DND-41 (cell line): Measurements from ENCODE around the gene AUTS2.

Source experiments
- ATAC-seq: fragments of 200-7000 bp; cut with Tn5 transposase; 3 replicates; pipeline ENCODE4 v1.9.1; 2021; ENCODE audit warnings: low read depth; ENCODE audit not compliant: insufficient read depth
- DNase-seq: peaks from one replicate; pipeline ENCODE4 v3.0.0-alpha.2; 2020
- H2AFZ ChIP-seq: 2 replicates; pipeline ENCODE4 v1.6.0; 2012; ENCODE audit warnings: low read depth, low read length
- H3K27ac ChIP-seq: 2 replicates; pipeline ENCODE4 v1.5.1; 2012; ENCODE audit warnings: low read length, inconsistent platforms
- H3K27me3 ChIP-seq: fragments of 200-600 bp; sonication (generic); 2 replicates; pipeline ENCODE4 v1.6.0; 2012; ENCODE audit warnings: low read length, mild to moderate bottlenecking, inconsistent platforms; ENCODE audit not compliant: insufficient read depth, poor library complexity
- H3K36me3 ChIP-seq: 2 replicates; pipeline ENCODE4 v1.5.1; 2012; ENCODE audit warnings: low read length, inconsistent platforms; ENCODE audit not compliant: insufficient read depth
- H3K4me1 ChIP-seq: 2 replicates; pipeline ENCODE4 v1.5.1; 2012; ENCODE audit warnings: mild to moderate bottlenecking, low read length; ENCODE audit not compliant: insufficient read depth
- H3K4me2 ChIP-seq: 2 replicates; pipeline ENCODE4 v1.6.0; 2012; ENCODE audit warnings: mild to moderate bottlenecking, moderate library complexity, low read length, inconsistent platforms; ENCODE audit not compliant: insufficient read depth
- H3K4me3 ChIP-seq, 2 experiments: fragments of 200-600 bp in 1 of 2; shearing (Covaris generic) in 1 of 2; 2 replicates each; pipeline ENCODE4 v1.5.1; 2012 to 2016; ENCODE audit warnings: inconsistent platforms in 2 of 2, low read length in 2 of 2, mild to moderate bottlenecking in 2 of 2, low read depth in 1 of 2, moderate library complexity in 1 of 2
- H3K79me2 ChIP-seq: 2 replicates; pipeline ENCODE4 v1.6.0; 2012; ENCODE audit warnings: low read length, inconsistent platforms; ENCODE audit not compliant: insufficient read depth
- H3K9ac ChIP-seq: 2 replicates; pipeline ENCODE4 v1.6.0; 2012; ENCODE audit warnings: low read depth, mild to moderate bottlenecking, inconsistent platforms, low read length, moderate library complexity
- H3K9me3 ChIP-seq: 2 replicates; pipeline ENCODE4 v1.5.1; 2012; ENCODE audit warnings: low read length, moderate library complexity, mild to moderate bottlenecking, inconsistent platforms; ENCODE audit not compliant: insufficient read depth, severe bottlenecking
- H4K20me1 ChIP-seq: 2 replicates; pipeline ENCODE4 v1.6.0; 2012; ENCODE audit warnings: low read length; ENCODE audit not compliant: insufficient read depth
- CTCF ChIP-seq: IDR thresholded peaks from 2 replicates; pipeline ENCODE4 v1.5.1; 2012; ENCODE audit warnings: borderline replicate concordance, low read length, moderate library complexity, mild to moderate bottlenecking; ENCODE audit not compliant: poor library complexity, severe bottlenecking; ENCODE audit errors: extremely low read depth
- EZH2 ChIP-seq: IDR thresholded peaks from 3 replicates; pipeline ENCODE4 v1.6.1; 2012; ENCODE audit warnings: borderline replicate concordance, low read depth, mild to moderate bottlenecking, moderate library complexity, low read length, inconsistent platforms; ENCODE audit not compliant: severe bottlenecking

AUTS2 gene

DNA sequence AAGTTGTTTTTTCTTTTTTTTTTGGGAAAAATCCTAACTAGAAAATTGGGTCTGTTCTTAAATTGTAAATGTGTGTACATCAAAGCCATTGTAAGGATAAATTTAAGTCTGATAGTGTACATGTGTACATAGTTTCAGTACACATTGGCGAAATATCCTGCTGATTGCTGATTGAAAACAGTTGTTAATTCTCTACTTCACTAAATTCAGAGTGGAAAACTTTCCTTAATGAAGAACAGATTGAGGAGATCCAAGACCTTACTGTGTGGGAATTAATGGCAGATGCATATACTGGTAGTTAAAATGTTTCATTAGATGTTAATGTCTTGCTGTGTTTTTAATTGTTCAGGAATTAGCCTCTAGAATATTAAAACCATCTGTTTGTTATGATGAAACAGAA, 506.0 kb downstream of the AUTS2 start:
- Histone ChIP-seq H3K4me3 (no peak overlapping the region), H4K20me1 (no peaks in the 10 kb centered on the region), H3K4me2 (no peak overlapping the region), H3K27ac (no peak overlapping the region), H3K9me3 (no peaks in the 10 kb centered on the region), H3K27me3 (no peaks in the 10 kb centered on the region), H2AFZ (no peak overlapping the region), H3K79me2 (no peaks in the 10 kb centered on the region; the same call in 1 of the 2 replicates), H3K36me3 (no peaks in the 10 kb centered on the region), H3K9ac (no peak overlapping the region), H3K4me1 (no peaks in the 10 kb centered on the region)
- no peak for DNase-seq
- ATAC-seq, result no peak
- TF ChIP-seq EZH2, result no peak
- TF ChIP-seq CTCF, result no peak

DNA sequence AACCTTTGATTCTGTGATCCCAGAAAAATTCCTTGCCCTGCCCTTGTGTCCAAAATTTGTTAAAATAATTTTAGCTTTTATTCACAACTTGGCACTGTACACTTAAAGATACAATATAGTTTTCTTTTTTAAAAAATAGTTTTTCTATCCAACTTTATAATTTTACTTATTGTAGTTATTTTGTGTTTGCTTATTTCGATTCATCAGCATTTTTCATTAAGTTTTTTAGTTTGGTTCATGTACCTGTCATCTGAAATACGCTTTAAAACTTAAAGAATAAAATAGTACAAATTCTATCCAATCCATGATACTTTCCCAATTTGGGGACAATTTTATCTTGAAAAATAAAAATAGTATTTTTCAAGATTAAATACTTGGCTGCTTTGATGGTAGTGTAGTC, 514.8 kb downstream of the AUTS2 start:
- H3K36me3 ChIP-seq, result 0 out of 2 replicates have a peak, but pooled peaks cover under 1% of the 10 kb centered on the region
- no peak overlapping the region for H3K4me2 ChIP-seq
- H3K27me3 ChIP-seq, result no peaks in the 10 kb centered on the region
- TF ChIP-seq EZH2 (no peak), CTCF (no peak)
- H3K9me3 ChIP-seq, result no peaks in the 10 kb centered on the region
- H3K4me3 ChIP-seq, result no peak overlapping the region
- no peak overlapping the region for H2AFZ ChIP-seq
- H3K4me1 ChIP-seq, result no peaks in the 10 kb centered on the region
- H3K27ac ChIP-seq, result no peak overlapping the region
- H3K9ac ChIP-seq, result no peak overlapping the region
- no peaks in the 10 kb centered on the region for H4K20me1 ChIP-seq
- DNase-seq (no peak), ATAC-seq (no peak)
- H3K79me2 ChIP-seq, result no peaks in the 10 kb centered on the region

GRCh38 chr7:70113536-70113935, 515.3 kb downstream of the AUTS2 start:
- H4K20me1 ChIP-seq, result no peaks in the 10 kb centered on the region
- H3K27ac ChIP-seq, result no peak overlapping the region
- no peaks in the 10 kb centered on the region for H3K27me3 ChIP-seq
- no peaks in the 10 kb centered on the region for H3K79me2 ChIP-seq
- H3K9me3 ChIP-seq, result no peaks in the 10 kb centered on the region
- H3K4me3 ChIP-seq, result no peak overlapping the region
- H3K4me2 ChIP-seq, result no peak overlapping the region
- DNase-seq (no peak), ATAC-seq (no peak)
- no peak for TF ChIP-seq EZH2
- TF ChIP-seq CTCF, result no peak
- no peak overlapping the region for H2AFZ ChIP-seq
- H3K36me3 ChIP-seq, result 0 out of 2 replicates have a peak, but pooled peaks cover 5% of the 10 kb centered on the region
- no peaks in the 10 kb centered on the region for H3K4me1 ChIP-seq
- H3K9ac ChIP-seq, result no peak overlapping the region

- TF ChIP-seq CTCF (no peak), EZH2 (no peak)
- Histone ChIP-seq H2AFZ (no peak overlapping the region), H3K36me3 (peaks cover 14% of the 10 kb centered on the region; the same call in 1 of the 2 replicates), H3K4me1 (no peaks in the 10 kb centered on the region), H4K20me1 (no peaks in the 10 kb centered on the region), H3K4me3 (no peak overlapping the region), H3K27ac (no peak overlapping the region), H3K4me2 (no peak overlapping the region), H3K9ac (no peak overlapping the region), H3K9me3 (no peaks in the 10 kb centered on the region), H3K27me3 (no peaks in the 10 kb centered on the region), H3K79me2 (no peaks in the 10 kb centered on the region)
- ATAC-seq (no peak), DNase-seq (no peak)
Observed at GRCh38 chr7:70114806-70115205, 516.5 kb downstream of the AUTS2 start.
